ENCODE results near the gene KCNAB2.

DNA sequence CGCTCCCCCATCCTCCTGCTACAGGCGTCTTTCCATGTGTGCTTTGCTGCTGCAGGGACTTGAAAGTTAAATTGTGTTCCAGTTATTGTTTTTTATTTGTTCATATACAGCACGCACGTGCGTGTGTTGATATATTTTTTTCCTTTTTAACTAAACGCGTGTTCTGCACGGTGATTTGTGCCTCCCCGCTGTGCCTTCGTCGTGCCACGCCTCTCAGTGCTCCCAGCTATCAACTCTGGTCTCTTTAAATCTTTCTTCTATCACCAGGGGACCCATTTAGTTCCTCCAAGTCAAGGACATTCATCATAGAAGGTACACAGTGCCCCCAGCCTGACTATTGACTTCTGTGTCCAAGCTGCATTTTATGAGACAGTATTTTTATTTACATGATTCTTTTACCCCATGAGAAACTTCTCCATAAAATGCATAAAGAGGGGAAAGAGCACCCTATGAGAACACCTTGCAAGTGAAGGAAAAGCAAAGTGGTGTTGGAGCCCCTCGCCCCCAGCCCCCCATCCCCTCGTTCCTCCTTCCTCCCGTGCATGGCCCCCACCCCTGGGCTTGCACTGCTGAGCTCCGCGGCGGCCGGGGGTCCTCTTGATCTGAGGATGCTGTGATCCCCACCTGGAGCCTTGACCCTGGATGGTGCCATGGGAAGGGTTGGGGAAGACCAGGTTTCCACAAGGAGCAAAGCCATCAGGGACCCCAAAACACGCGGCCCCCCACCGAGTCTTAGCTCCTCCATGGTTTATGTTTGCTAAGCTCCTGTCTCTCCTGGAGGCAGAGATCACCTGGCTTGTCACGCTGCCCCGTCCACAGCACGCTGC, 45.5 kb downstream of the KCNAB2 start:
- TF ChIP-seq, protein P1, sequence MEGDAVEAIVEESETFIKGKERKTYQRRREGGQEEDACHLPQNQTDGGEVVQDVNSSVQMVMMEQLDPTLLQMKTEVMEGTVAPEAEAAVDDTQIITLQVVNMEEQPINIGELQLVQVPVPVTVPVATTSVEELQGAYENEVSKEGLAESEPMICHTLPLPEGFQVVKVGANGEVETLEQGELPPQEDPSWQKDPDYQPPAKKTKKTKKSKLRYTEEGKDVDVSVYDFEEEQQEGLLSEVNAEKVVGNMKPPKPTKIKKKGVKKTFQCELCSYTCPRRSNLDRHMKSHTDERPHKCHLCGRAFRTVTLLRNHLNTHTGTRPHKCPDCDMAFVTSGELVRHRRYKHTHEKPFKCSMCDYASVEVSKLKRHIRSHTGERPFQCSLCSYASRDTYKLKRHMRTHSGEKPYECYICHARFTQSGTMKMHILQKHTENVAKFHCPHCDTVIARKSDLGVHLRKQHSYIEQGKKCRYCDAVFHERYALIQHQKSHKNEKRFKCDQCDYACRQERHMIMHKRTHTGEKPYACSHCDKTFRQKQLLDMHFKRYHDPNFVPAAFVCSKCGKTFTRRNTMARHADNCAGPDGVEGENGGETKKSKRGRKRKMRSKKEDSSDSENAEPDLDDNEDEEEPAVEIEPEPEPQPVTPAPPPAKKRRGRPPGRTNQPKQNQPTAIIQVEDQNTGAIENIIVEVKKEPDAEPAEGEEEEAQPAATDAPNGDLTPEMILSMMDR (conservative IDR thresholded peaks at IDR 0.05; ENCODE audit: low read depth, low read length) = no peak
- TF ChIP-seq EZH2 (IDR thresholded peaks at IDR 0.05; ENCODE audit: low read length, unreplicated experiment) (no peak), EZH2phosphoT487 (IDR thresholded peaks at IDR 0.05; ENCODE audit: borderline replicate concordance, low read length) (no peak)
